ENCODE measurements around the gene FFAR4.

GRCh38 chr10:93579985-93580711 lies 13.7 kb downstream of the FFAR4 start:
- TF ChIP-seq CTCF (IDR thresholded peaks at IDR 0.05) (no peak), POLR2A (IDR thresholded peaks at IDR 0.05; ENCODE audit: low read depth) (no peak), EP300 (IDR thresholded peaks at IDR 0.05) (no peak), POLR2AphosphoS5 (IDR thresholded peaks at IDR 0.05) (no peak)

All from esophagus muscularis mucosa (tissue), 4 donors.